ENCODE results near the gene MS4A10. TPM values are rescaled to one million over a fixed set of nuclear protein-coding genes. Genes with fewer than 3 reads are reported as not detected.
A peak's percentile ranks its signal among the peaks of the same experiment; 100 is the strongest.

Gene MS4A10
- total RNA-seq, 1 experiment from 2014 or later = not detected

- Histone ChIP-seq H3K4me1 (no peaks in the 10 kb centered on the region), H3K27ac (no peak overlapping the region), H3K9me3 (replicated peaks) (no peaks in the 10 kb centered on the region), H3K36me3 (no peaks in the 10 kb centered on the region), H3K4me3 (no peak overlapping the region), H3K27me3 (no peaks in the 10 kb centered on the region)
- no peak for DNase-seq
These were observed 3.4 kb downstream of the MS4A10 start for GRCh38 chr11:60788401-60789125.

- H3K4me1 ChIP-seq = no peaks in the 10 kb centered on the region
- no peaks in the 10 kb centered on the region for H3K9me3 ChIP-seq (replicated peaks)
- no peaks in the 10 kb centered on the region for H3K36me3 ChIP-seq
- H3K27me3 ChIP-seq = no peaks in the 10 kb centered on the region
- H3K27ac ChIP-seq = no peak overlapping the region
- DNase-seq = no peak
- no peak overlapping the region for H3K4me3 ChIP-seq
These were observed 5.6 kb downstream of the MS4A10 start for GRCh38 chr11:60790726-60791125.

- no peaks in the 10 kb centered on the region for H3K9me3 ChIP-seq (replicated peaks)
- no peak overlapping the region for H3K27ac ChIP-seq
- no peaks in the 10 kb centered on the region for H3K36me3 ChIP-seq
- DNase-seq = no peak
- no peaks in the 10 kb centered on the region for H3K4me1 ChIP-seq
- no peak overlapping the region for H3K4me3 ChIP-seq
- no peaks in the 10 kb centered on the region for H3K27me3 ChIP-seq
These were observed 6.2 kb downstream of the MS4A10 start for GRCh38 chr11:60791153-60791933.

DNA sequence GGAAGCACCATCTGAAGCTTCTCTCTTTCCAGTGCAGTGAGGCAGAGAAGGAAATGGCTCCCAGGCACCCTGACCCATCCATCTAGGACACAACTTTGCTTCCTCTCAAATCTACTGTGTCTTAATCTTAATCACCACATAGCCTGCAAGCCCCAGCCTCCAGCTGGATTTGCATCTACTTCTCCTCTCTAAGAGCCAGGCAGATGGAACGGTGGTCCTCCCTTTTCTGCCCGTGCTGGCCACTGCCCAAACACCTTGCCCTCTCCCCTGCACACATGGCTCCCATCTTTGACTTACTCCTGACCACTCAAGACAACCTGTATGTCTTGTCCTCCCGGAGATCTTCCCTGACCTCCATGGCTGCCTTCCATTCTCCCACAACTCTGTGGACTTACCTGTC, 7.4 kb downstream of the MS4A10 start:
- Histone ChIP-seq H3K36me3 (no peaks in the 10 kb centered on the region), H3K4me3 (no peak overlapping the region), H3K27me3 (no peaks in the 10 kb centered on the region), H3K27ac (no peak overlapping the region), H3K9me3 (replicated peaks) (no peaks in the 10 kb centered on the region), H3K4me1 (no peaks in the 10 kb centered on the region)
- no peak for DNase-seq

GRCh38 chr11:60795291-60795690, 10.2 kb downstream of the MS4A10 start:
- H3K36me3 ChIP-seq = no peaks in the 10 kb centered on the region
- no peaks in the 10 kb centered on the region for H3K4me1 ChIP-seq
- no peak for DNase-seq
- H3K9me3 ChIP-seq (replicated peaks) = no peaks in the 10 kb centered on the region
- H3K27me3 ChIP-seq = no peaks in the 10 kb centered on the region
- H3K4me3 ChIP-seq = no peak overlapping the region
- H3K27ac ChIP-seq = no peak overlapping the region

DNA sequence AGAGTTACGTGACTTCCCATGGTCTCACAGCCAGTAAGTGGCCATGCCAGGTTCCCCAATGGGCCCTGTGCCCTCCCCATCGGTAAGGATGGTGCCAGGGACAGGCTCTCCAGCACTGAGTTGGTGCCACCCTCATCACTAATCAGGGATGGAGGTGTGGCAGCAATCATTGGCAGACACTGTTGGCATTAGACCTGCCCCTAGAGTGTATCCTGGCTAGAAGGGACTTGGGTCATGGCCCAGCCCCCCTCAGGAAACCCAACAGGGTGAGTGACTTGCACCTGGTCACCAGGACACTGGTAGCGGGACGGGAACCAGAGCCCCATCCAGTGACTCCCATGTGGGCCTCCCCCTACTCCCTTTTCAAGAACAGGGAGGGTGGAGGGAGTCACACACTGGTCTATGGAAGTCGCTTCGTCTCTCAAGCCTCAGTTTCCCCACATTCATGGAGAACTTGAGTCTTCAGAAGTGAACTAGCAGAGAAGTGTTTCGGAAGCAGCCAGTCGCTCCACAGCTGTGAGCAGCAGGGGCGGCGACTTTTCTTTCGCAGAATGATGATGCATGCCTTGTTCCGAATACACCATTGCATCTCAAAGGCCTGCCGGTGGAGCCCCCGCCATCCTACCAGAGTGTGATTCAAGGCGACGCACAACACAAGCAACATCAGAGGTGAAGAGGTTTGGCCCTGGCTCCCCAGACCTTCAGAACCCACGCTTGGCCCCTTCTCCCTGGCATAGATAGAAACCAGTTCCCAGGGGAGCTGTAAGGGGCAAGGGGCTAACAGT, 12.9 kb downstream of the MS4A10 start:
- H3K36me3 ChIP-seq = no peaks in the 10 kb centered on the region
- no peak overlapping the region for H3K4me3 ChIP-seq
- H3K4me1 ChIP-seq = no peaks in the 10 kb centered on the region
- H3K27me3 ChIP-seq = no peaks in the 10 kb centered on the region
- no peak overlapping the region for H3K27ac ChIP-seq
- no peaks in the 10 kb centered on the region for H3K9me3 ChIP-seq (replicated peaks)
- no peak for DNase-seq

DNA sequence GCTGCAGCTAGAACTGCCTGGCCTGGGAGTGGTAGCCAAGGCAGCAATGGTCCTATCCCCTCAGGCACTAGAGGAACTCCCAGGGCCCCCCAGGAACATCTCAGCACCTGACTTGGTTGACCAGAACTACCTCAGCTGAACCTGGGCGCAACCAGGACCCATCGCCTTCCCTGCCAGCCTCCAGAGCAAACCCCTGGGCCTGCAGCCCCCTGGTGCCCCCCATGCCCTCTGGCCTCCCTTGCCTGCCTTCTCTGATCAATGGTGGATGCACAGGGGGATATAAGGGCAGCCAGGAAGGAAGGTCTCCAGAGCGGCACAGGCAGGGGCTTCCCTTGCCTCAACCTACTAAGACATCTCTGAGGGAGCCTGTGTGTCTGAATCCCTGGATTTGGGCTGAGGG, 13.5 kb downstream of the MS4A10 start:
- Histone ChIP-seq H3K4me3 (no peak overlapping the region), H3K27me3 (no peaks in the 10 kb centered on the region), H3K36me3 (no peaks in the 10 kb centered on the region), H3K27ac (no peak overlapping the region), H3K4me1 (no peaks in the 10 kb centered on the region), H3K9me3 (replicated peaks) (no peaks in the 10 kb centered on the region)
- no peak for DNase-seq

DNA sequence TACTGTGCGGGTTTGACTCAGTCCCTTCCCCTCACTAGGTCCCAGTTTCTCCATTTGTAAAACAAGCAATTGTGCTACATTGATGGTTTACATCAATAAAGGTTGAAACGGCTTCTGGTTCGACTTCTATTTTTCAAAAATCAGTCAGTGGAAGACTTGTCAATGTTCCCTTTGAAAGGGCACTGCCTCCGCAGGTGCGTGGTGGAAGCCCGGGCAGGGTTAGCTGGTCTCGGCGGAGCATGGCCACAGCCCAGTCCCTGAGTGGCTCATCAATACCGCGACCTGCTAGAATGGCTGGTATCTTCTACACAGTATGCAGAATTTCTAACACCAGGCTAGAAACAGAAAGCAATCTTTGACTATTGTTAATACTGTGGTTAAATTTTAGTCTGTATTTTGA, 16.1 kb downstream of the MS4A10 start:
- DNase-seq = no peak
- H3K27me3 ChIP-seq = no peaks in the 10 kb centered on the region
- no peaks in the 10 kb centered on the region for H3K4me1 ChIP-seq
- no peak overlapping the region for H3K27ac ChIP-seq
- H3K9me3 ChIP-seq (replicated peaks) = no peaks in the 10 kb centered on the region
- no peaks in the 10 kb centered on the region for H3K36me3 ChIP-seq
- no peak overlapping the region for H3K4me3 ChIP-seq

DNA sequence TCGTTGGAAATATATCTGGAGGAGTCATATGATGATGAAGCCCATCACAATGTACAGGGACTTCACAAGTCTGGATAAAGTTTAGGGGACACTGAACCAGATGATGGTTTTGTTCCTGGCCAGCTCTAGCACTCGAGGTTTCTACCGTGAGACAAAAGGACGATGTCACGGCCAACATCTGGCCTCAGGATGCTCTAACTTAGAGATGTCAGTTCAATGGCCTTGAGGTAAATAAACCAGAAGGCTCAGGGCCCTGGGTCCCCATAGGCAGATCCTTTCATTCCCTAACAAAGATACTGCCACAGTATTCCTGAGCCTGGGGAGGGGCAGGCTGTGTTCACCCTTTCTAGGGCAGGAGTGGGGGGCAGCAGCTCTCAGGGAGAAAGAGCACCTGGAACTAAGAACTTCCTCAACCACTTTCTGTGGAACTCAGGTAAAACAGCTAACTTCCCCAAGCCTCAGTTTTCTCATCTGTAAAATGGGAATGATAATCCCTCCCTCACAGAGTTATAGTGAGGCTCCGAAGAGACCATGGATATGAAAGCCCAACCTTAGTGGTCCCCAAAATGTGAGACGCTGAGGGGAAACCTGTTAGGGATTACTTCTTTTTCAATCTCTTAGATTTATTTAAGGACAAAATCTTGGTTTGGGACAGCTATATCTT, 18.3 kb downstream of the MS4A10 start:
- H3K9me3 ChIP-seq (replicated peaks) = no peaks in the 10 kb centered on the region
- H3K4me3 ChIP-seq = no peak overlapping the region
- no peaks in the 10 kb centered on the region for H3K4me1 ChIP-seq
- no peaks in the 10 kb centered on the region for H3K36me3 ChIP-seq
- no peak overlapping the region for H3K27ac ChIP-seq
- DNase-seq = no peak
- no peaks in the 10 kb centered on the region for H3K27me3 ChIP-seq

GRCh38 chr11:60809249-60809648, 24.1 kb downstream of the MS4A10 start:
- Histone ChIP-seq H3K36me3 (no peaks in the 10 kb centered on the region), H3K9me3 (replicated peaks) (no peaks in the 10 kb centered on the region), H3K4me1 (0 out of 2 replicates have a peak, but pooled peaks cover 3% of the 10 kb centered on the region), H3K27ac (no peak overlapping the region), H3K4me3 (no peak overlapping the region), H3K27me3 (no peaks in the 10 kb centered on the region)
- DNase-seq = peak in 1 of 2 experiments; percentile 9

DNA sequence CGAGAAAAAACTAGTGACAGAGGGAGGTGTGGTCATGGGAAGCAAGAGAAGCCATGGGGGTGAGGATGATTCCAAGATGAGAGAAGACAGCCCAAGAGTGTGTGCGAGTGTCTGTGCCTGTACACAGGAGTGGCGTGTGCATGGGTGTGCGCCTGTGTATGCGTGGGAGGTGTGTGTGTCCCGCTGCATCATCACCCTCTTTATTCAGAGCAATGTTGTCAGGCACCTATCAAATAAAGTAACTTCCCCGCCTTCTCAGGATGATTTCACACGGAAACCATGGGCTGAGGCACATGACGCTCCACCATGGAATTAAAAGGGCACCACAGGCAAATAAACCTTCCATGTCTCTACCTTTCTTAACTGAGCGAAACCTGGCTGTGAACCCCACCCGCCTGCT, 24.6 kb downstream of the MS4A10 start:
- no peak overlapping the region for H3K27ac ChIP-seq
- no peaks in the 10 kb centered on the region for H3K36me3 ChIP-seq
- H3K27me3 ChIP-seq = no peaks in the 10 kb centered on the region
- DNase-seq = no peak
- no peak overlapping the region for H3K4me3 ChIP-seq
- H3K9me3 ChIP-seq (replicated peaks) = no peaks in the 10 kb centered on the region
- 0 out of 2 replicates have a peak, but pooled peaks cover 3% of the 10 kb centered on the region for H3K4me1 ChIP-seq

DNA sequence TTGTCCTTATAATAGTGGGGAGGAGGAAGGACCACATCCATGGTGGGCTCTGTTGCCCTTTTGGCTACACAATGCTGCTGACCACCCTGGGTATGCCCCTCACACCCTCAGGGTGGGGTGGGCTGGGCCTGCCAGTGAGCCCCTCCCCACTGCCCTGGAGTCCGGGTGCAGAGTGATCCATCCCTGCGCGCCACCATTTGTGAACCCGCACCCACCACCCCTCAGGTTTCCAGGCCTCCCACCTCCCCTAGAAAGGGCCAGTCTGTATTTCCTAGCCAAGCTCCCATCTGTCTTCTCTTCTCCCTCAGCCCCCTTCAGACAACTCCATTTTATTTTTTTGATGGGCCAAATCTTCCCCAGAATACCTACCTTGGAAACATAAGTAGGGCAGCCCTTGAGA, 25.0 kb downstream of the MS4A10 start:
- Histone ChIP-seq H3K9me3 (replicated peaks) (no peaks in the 10 kb centered on the region), H3K27me3 (no peaks in the 10 kb centered on the region), H3K36me3 (no peaks in the 10 kb centered on the region), H3K4me3 (no peak overlapping the region), H3K27ac (no peak overlapping the region), H3K4me1 (0 out of 2 replicates have a peak, but pooled peaks cover 3% of the 10 kb centered on the region)
- no peak for DNase-seq

- peak; percentile 29 to 48 for DNase-seq
- no peaks in the 10 kb centered on the region for H3K36me3 ChIP-seq
- no peaks in the 10 kb centered on the region for H3K27me3 ChIP-seq
- H3K4me3 ChIP-seq = no peak overlapping the region
- no peak overlapping the region for H3K27ac ChIP-seq
- H3K9me3 ChIP-seq (replicated peaks) = no peaks in the 10 kb centered on the region
- H3K4me1 ChIP-seq = 0 out of 2 replicates have a peak, but pooled peaks cover 3% of the 10 kb centered on the region
These were observed 25.4 kb downstream of the MS4A10 start for GRCh38 chr11:60810569-60810968.

GRCh38 chr11:60813324-60813723, 28.2 kb downstream of the MS4A10 start:
- no peak overlapping the region for H3K27ac ChIP-seq
- H3K27me3 ChIP-seq = no peaks in the 10 kb centered on the region
- H3K9me3 ChIP-seq (replicated peaks) = no peaks in the 10 kb centered on the region
- no peak for DNase-seq
- H3K4me3 ChIP-seq = no peak overlapping the region
- H3K36me3 ChIP-seq = no peaks in the 10 kb centered on the region
- H3K4me1 ChIP-seq = 0 out of 2 replicates have a peak, but pooled peaks cover 3% of the 10 kb centered on the region
